ENCODE results near the gene AGTPBP1. TPM values are rescaled to one million over a fixed set of nuclear protein-coding genes. Genes with fewer than 3 reads are reported as not detected.

Gene AGTPBP1
- total RNA-seq, 1 donor = 6.9 TPM

- no peak overlapping the region for H3K4me3 ChIP-seq (ENCODE audit: low read depth, low read length)
- no peak for DNase-seq (ENCODE audit: low read depth)
- TF ChIP-seq, protein P1, sequence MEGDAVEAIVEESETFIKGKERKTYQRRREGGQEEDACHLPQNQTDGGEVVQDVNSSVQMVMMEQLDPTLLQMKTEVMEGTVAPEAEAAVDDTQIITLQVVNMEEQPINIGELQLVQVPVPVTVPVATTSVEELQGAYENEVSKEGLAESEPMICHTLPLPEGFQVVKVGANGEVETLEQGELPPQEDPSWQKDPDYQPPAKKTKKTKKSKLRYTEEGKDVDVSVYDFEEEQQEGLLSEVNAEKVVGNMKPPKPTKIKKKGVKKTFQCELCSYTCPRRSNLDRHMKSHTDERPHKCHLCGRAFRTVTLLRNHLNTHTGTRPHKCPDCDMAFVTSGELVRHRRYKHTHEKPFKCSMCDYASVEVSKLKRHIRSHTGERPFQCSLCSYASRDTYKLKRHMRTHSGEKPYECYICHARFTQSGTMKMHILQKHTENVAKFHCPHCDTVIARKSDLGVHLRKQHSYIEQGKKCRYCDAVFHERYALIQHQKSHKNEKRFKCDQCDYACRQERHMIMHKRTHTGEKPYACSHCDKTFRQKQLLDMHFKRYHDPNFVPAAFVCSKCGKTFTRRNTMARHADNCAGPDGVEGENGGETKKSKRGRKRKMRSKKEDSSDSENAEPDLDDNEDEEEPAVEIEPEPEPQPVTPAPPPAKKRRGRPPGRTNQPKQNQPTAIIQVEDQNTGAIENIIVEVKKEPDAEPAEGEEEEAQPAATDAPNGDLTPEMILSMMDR (IDR thresholded peaks at IDR 0.05; ENCODE audit: insufficient read depth, low read depth, low read length) = no peak
Measured at GRCh38 chr9:85530721-85531120, 211.0 kb downstream of the AGTPBP1 start.

DNA sequence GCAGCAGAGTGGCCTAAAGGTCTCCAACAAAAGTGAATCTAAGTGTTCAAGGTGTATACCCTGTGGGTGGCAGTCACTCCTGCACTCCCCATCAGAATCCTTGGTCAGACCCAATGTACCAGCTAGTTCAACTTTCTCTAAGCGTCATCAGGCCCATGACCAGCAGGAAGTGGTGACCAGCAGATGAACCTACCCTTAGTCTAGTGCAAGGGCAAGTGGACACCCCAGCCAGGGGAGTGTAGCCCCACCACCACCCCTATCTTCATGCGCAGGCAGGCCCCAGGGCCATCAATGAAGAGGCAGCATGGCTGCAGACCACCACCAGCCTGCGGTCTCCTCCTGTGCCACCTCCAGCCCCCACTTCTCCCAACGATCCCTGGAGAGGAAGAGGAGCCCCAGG lies 213.1 kb downstream of the AGTPBP1 start:
- no peak overlapping the region for H3K4me3 ChIP-seq (ENCODE audit: low read depth, low read length)
- TF ChIP-seq, protein P1 (IDR thresholded peaks at IDR 0.05; ENCODE audit: insufficient read depth, low read depth, low read length) = no peak
- DNase-seq (ENCODE audit: low read depth) = no peak

- DNase-seq (ENCODE audit: low read depth) = no peak
- TF ChIP-seq, protein P1 (IDR thresholded peaks at IDR 0.05; ENCODE audit: insufficient read depth, low read depth, low read length) = no peak
- H3K4me3 ChIP-seq (ENCODE audit: low read depth, low read length) = no peak overlapping the region
Measured at GRCh38 chr9:85528142-85528541, 213.6 kb downstream of the AGTPBP1 start.

DNA sequence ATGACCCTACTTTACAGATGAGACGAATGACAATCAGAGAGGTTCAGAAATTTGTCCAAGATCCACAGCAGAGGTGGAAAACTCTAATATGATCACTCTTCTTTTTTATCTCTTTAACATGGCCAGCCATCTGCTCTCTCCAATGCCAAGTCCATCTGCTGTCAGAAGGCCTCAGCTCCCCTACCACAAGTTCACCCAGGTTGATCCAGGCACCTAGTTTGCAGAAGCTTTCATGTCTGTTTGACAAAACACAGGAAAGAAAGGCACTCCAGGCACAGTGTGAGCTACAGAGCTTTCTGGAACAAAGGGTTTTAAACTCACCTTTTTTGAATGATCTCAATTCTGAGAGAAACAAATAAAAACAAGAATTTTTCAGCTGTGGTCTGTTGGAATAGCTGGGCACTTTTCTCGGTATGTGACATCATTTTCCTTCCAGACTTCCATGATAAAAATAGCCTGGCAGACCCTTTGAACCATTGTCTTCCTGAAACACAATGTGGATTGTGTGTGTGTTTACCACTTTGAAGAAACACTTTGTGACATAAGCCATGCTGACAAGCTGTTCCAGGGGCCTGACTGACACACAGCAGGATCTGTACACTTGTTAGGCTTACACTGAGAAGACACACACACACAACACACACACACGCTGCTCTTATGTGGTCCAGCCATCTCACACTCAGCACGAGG lies 214.3 kb downstream of the AGTPBP1 start:
- no peak for DNase-seq (ENCODE audit: low read depth)
- no peak overlapping the region for H3K4me3 ChIP-seq (ENCODE audit: low read depth, low read length)
- TF ChIP-seq, protein P1 (IDR thresholded peaks at IDR 0.05; ENCODE audit: insufficient read depth, low read depth, low read length) = no peak

- DNase-seq (ENCODE audit: low read depth) = no peak
- TF ChIP-seq, protein P1 (IDR thresholded peaks at IDR 0.05; ENCODE audit: insufficient read depth, low read depth, low read length) = no peak
- no peak overlapping the region for H3K4me3 ChIP-seq (ENCODE audit: low read depth, low read length)
Measured at GRCh38 chr9:85524531-85524930, 217.2 kb downstream of the AGTPBP1 start.

DNA sequence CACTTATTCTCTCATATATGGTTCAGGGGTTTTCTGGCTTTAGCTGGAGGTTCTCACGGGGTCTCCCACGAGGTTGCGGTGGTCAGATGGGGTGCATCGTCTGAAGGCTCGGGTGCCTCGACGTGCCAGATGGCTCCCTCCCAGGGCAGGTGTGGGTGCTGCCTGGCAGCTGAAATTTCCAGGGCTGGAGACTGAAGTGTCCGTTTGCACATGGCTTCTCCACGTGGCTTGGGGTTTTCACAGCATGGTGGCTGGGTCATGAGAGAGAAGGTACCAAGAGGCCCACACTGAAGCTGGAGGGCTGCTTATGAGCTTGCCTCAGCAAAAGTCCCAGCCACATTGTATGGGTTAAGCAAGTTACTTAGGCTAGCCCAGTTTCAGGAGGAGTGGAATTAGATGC lies 218.6 kb downstream of the AGTPBP1 start:
- no peak for DNase-seq (ENCODE audit: low read depth)
- TF ChIP-seq, protein P1 (IDR thresholded peaks at IDR 0.05; ENCODE audit: insufficient read depth, low read depth, low read length) = no peak
- no peak overlapping the region for H3K4me3 ChIP-seq (ENCODE audit: low read depth, low read length)
